ENCODE results near the gene STAC2.
"Not testable (repeated sequence)": the region's sequence is repeated elsewhere in the genome, so short reads cannot be mapped to it uniquely, and the experiment has no call there.

Gene STAC2

GRCh38 chr17:39186481-39187002, 39.2 kb downstream of the STAC2 start:
- DNase-seq, result no peak

- no peak for DNase-seq
Observed at GRCh38 chr17:39183720-39184119, 42.0 kb downstream of the STAC2 start.

GRCh38 chr17:39183045-39183444, 42.7 kb downstream of the STAC2 start:
- DNase-seq, result peak; percentile 55

- no peak for DNase-seq
Observed at GRCh38 chr17:39181303-39181702, 44.4 kb downstream of the STAC2 start.

- DNase-seq, result peak; percentile 64
Observed at GRCh38 chr17:39178536-39178935, 47.2 kb downstream of the STAC2 start.

- peak; percentile 24 for DNase-seq
Observed at GRCh38 chr17:39177256-39177655, 48.5 kb downstream of the STAC2 start.

- peak; percentile 85 for DNase-seq
Observed at GRCh38 chr17:39175695-39176093, 50.1 kb downstream of the STAC2 start.

GRCh38 chr17:39174920-39175694, 50.6 kb downstream of the STAC2 start:
- peak; percentile 71 for DNase-seq

GRCh38 chr17:39173526-39174274, 52.0 kb downstream of the STAC2 start:
- no peak for DNase-seq

- no peak for DNase-seq
Observed at GRCh38 chr17:39173080-39173479, 52.7 kb downstream of the STAC2 start.

GRCh38 chr17:39171933-39172332, 53.8 kb downstream of the STAC2 start:
- no peak for DNase-seq

GRCh38 chr17:39170558-39170957, 55.2 kb downstream of the STAC2 start:
- no peak for DNase-seq

- peak; percentile 17 for DNase-seq
Observed at GRCh38 chr17:39170109-39170508, 55.6 kb downstream of the STAC2 start.

GRCh38 chr17:39169518-39169917, 56.2 kb downstream of the STAC2 start:
- DNase-seq, result peak; percentile 57

- DNase-seq, result peak; percentile 88
Observed at GRCh38 chr17:39169101-39169500, 56.6 kb downstream of the STAC2 start.

GRCh38 chr17:39168503-39168902, 57.2 kb downstream of the STAC2 start:
- not testable (repeated sequence) for DNase-seq

- peak; percentile 98 for DNase-seq
Observed at GRCh38 chr17:39167476-39167875, 58.3 kb downstream of the STAC2 start.

- DNase-seq, result peak; percentile 42
Observed at GRCh38 chr17:39166437-39167335, 59.1 kb downstream of the STAC2 start.

GRCh38 chr17:39165841-39166349, 59.9 kb downstream of the STAC2 start, which contains the start of gene ARL5C:
TSS of gene ARL5C (minus strand) at chr17:39166161. CDS start at chr17:39165760, 401 bp downstream.
- DNase-seq, result no peak

GRCh38 chr17:39165178-39165840, 60.4 kb downstream of the STAC2 start:
- DNase-seq, result no peak

GRCh38 chr17:39164675-39165143, 61.0 kb downstream of the STAC2 start:
- DNase-seq, result peak; percentile 78

GRCh38 chr17:39161962-39162361, 63.8 kb downstream of the STAC2 start:
- DNase-seq, result no peak
